ENCODE data around the gene PNPLA1. TPM values are rescaled to one million over a fixed set of nuclear protein-coding genes. Genes with fewer than 3 reads are reported as not detected.

Gene PNPLA1
- total RNA-seq, 4 donors from 2014 or later: not detected

GRCh38 chr6:36266913-36267644, 2.8 kb upstream of the PNPLA1 start:
- no peak for DNase-seq
- in situ Hi-C loops (cut with MboI; ENCODE audit: low sequenced_read_pairs in 4 of 4): no loop called here

GRCh38 chr6:36267731-36268477, 2.0 kb upstream of the PNPLA1 start:
- Histone ChIP-seq H3K4me3 (no peak overlapping the region), H3K9me3 (no peaks in the 10 kb centered on the region), H3K27me3 (peaks cover 16 to 25% (median 19%) of the 10 kb centered on the region in 3 donors), H3K36me3 (no peaks in the 10 kb centered on the region), H3K4me1 (no peaks in the 10 kb centered on the region), H3K27ac (no peak overlapping the region)
- DNase-seq: no peak
- in situ Hi-C loops (cut with MboI; ENCODE audit: low sequenced_read_pairs in 4 of 4) (no loop called here), intact Hi-C loops (cut with DNase I; ENCODE audit: low total_unique reads) (no loop called here)
- no peak for TF ChIP-seq POLR2A (IDR thresholded peaks at IDR 0.05)
- no peak for TF ChIP-seq CTCF (IDR thresholded peaks at IDR 0.05 in 4 of 5, conservative IDR thresholded peaks at IDR 0.05 in 1 of 5)
- no peak for ATAC-seq

More at GRCh38 chr6:36266913-36267644, 2.8 kb upstream of the PNPLA1 start:
- Histone ChIP-seq H3K4me3 (no peak overlapping the region), H3K27me3 (peaks cover 16 to 25% (median 19%) of the 10 kb centered on the region in 3 donors), H3K36me3 (no peaks in the 10 kb centered on the region), H3K27ac (no peak overlapping the region), H3K4me1 (no peaks in the 10 kb centered on the region), H3K9me3 (no peaks in the 10 kb centered on the region)
- no peak for TF ChIP-seq CTCF (IDR thresholded peaks at IDR 0.05 in 4 of 5, conservative IDR thresholded peaks at IDR 0.05 in 1 of 5)
- TF ChIP-seq POLR2A (IDR thresholded peaks at IDR 0.05): no peak
- ATAC-seq: no peak
- intact Hi-C loops (cut with DNase I; ENCODE audit: low total_unique reads): no loop called here

GRCh38 chr6:36268478-36269275, 1.2 kb upstream of the PNPLA1 start:
- ATAC-seq: no peak

GRCh38 chr6:36272234-36272633, 2.4 kb downstream of the PNPLA1 start:
- H3K27ac ChIP-seq: no peak overlapping the region
- no peaks in the 10 kb centered on the region for H3K4me1 ChIP-seq
- in situ Hi-C loops (cut with MboI; ENCODE audit: low sequenced_read_pairs in 4 of 4): no loop called here
- H3K36me3 ChIP-seq: no peaks in the 10 kb centered on the region
- H3K27me3 ChIP-seq: peaks cover 16 to 26% (median 25%) of the 10 kb centered on the region in 3 donors
- H3K9me3 ChIP-seq: no peaks in the 10 kb centered on the region
- ATAC-seq (no peak), DNase-seq (no peak)
- H3K4me3 ChIP-seq: no peak overlapping the region
- intact Hi-C loops (cut with DNase I; ENCODE audit: low total_unique reads): no loop called here
- TF ChIP-seq POLR2A (IDR thresholded peaks at IDR 0.05) (no peak), CTCF (IDR thresholded peaks at IDR 0.05 in 4 of 5, conservative IDR thresholded peaks at IDR 0.05 in 1 of 5) (no peak)

More at GRCh38 chr6:36268478-36269275, 1.2 kb upstream of the PNPLA1 start:
- DNase-seq: no peak
- in situ Hi-C loops (cut with MboI; ENCODE audit: low sequenced_read_pairs in 4 of 4): no loop called here
- no peak overlapping the region for H3K4me3 ChIP-seq
- H3K27me3 ChIP-seq: peaks cover 16 to 26% (median 25%) of the 10 kb centered on the region in 3 donors
- intact Hi-C loops (cut with DNase I; ENCODE audit: low total_unique reads): no loop called here
- no peaks in the 10 kb centered on the region for H3K4me1 ChIP-seq
- no peak overlapping the region for H3K27ac ChIP-seq
- no peaks in the 10 kb centered on the region for H3K36me3 ChIP-seq
- no peaks in the 10 kb centered on the region for H3K9me3 ChIP-seq
- no peak for TF ChIP-seq CTCF (IDR thresholded peaks at IDR 0.05 in 4 of 5, conservative IDR thresholded peaks at IDR 0.05 in 1 of 5)
- no peak for TF ChIP-seq POLR2A (IDR thresholded peaks at IDR 0.05)

All from gastrocnemius medialis (tissue), 4 donors.